GM12892 (cell line): Measurements from ENCODE around the gene SRBD1.

Source experiments
- POLR2A ChIP-seq: IDR thresholded peaks from 2 replicates; pipeline ENCODE4 v1.6.1; 2011; ENCODE audit warnings: low read depth, low read length, control low read depth
- TAF1 ChIP-seq: IDR thresholded peaks from 2 replicates; pipeline ENCODE4 v1.6.1; 2011; ENCODE audit warnings: low read depth, mild to moderate bottlenecking, control low read depth, low read length, borderline replicate concordance

DNA sequence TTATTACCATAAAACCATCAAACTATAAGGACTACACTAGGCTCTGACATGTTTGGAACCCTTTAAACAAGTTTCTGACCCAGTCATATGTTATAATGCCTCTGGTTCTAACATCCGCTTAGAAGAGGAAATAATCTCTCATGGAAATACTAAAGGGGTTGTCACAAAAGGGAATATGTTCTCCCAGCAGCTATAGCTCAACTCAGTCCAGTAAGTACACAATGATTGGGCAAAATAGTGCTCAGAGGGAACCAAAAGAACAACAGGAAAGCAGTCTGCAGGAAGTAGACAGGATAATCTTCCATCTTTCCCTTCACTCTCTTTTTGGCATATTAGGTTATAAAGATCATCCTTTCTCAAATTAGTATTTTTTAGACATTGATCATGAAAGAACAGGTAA, 4.3 kb downstream of the SRBD1 start:
- TF ChIP-seq TAF1 (no peak), POLR2A (no peak)
